ENCODE measurements around the gene SMC5.

GRCh38 chr9:70347046-70347445, 88.3 kb downstream of the SMC5 start:
- TF ChIP-seq CTCF (IDR thresholded peaks at IDR 0.05) (no peak), POLR2A (IDR thresholded peaks at IDR 0.05) (no peak)

All from uterus (tissue), 2 donors.